B cell (primary cell): Measurements from ENCODE around the gene OSBPL5.

Experiments
- CTCF ChIP-seq: fragments of 200-600 bp; IDR thresholded peaks from one replicate; pipeline ENCODE4 v1.8.0; 2022; ENCODE audit warnings: antibody characterized with exemption, mild to moderate bottlenecking
- EZH2 ChIP-seq: IDR thresholded peaks from 2 replicates; pipeline ENCODE4 v1.6.1; 2012; ENCODE audit warnings: borderline replicate concordance, low read depth, mild to moderate bottlenecking, moderate library complexity, low read length; ENCODE audit not compliant: insufficient read depth, poor library complexity, severe bottlenecking

- TF ChIP-seq CTCF: no peak
- TF ChIP-seq EZH2: no peak
Observed at GRCh38 chr11:3206922-3207204, 41.8 kb upstream of the OSBPL5 start.
